Inflammatory macrophage (primary cell): ENCODE measurements around the gene NCBP1.

Experiments used
- DNase-seq, 2 donors: peaks; one replicate each; pipeline ENCODE4 v3.0.0-alpha.2; 2020 to 2022

NCBP1 gene

GRCh38 chr9:97623946-97624345 lies 9.7 kb upstream of the NCBP1 start:
- no peak for DNase-seq

GRCh38 chr9:97625620-97626019 lies 8.0 kb upstream of the NCBP1 start:
- no peak for DNase-seq

- DNase-seq = no peak
Observed at GRCh38 chr9:97627624-97628023, 6.0 kb upstream of the NCBP1 start.

DNA sequence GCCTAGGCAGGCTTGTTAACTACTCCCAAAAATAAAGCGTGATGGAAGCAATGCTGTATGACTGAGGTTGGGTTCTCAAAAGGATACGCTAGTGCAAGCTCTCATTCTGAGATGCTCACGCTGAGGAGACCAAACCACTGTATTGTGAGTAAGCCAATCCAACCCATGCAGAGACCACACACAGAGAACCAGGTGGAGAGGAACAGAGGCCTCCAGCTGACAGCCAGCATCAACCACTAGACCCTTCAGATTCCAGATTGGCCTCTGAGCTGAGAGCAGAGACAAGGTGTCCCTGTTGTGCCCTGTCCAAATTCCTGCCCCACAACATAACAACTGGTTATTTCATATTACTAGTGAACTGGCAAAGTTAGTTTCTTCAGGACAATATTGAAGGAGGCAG lies 5.0 kb upstream of the NCBP1 start:
- DNase-seq = no peak

- no peak for DNase-seq
Observed at GRCh38 chr9:97629156-97629555, 4.5 kb upstream of the NCBP1 start.

- peak in 1 of 2 donors; percentile 20 for DNase-seq
Observed at GRCh38 chr9:97630591-97630990, 3.0 kb upstream of the NCBP1 start.

DNA sequence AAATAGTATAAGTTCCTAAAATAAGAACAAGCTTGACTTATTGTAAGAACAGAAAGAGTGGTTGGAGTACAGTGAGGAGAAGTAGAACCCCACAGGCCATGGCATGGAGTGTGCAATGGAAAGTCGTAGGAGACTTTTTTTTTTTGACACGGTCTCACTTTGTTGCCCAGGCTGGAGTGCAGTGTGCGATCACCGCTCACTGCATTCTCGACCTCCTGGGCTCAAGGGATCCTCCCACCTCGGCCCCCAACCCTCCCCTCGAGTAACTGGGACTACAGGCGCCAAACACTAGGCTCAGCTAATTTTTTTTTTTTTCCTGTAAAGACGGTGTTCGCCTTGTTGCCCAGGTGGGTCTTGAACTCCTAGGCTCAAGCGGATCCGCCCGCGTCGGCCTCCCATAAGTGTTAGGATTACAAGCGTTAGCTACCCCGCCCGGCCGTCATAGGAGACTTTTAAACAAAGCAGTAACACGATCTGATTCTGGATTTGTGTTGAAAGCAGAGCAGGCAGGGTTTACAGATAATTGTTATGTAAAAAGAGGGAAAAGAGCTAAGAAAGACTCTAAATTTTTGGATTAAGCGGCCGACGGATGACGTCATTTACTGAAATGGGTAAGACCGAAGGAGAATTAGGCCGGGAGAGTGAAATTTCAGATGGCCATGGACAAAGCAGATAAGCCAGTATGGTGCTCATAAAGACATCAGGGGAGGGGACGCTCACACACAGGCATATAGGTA lies 1.2 kb upstream of the NCBP1 start:
- no peak for DNase-seq

DNA sequence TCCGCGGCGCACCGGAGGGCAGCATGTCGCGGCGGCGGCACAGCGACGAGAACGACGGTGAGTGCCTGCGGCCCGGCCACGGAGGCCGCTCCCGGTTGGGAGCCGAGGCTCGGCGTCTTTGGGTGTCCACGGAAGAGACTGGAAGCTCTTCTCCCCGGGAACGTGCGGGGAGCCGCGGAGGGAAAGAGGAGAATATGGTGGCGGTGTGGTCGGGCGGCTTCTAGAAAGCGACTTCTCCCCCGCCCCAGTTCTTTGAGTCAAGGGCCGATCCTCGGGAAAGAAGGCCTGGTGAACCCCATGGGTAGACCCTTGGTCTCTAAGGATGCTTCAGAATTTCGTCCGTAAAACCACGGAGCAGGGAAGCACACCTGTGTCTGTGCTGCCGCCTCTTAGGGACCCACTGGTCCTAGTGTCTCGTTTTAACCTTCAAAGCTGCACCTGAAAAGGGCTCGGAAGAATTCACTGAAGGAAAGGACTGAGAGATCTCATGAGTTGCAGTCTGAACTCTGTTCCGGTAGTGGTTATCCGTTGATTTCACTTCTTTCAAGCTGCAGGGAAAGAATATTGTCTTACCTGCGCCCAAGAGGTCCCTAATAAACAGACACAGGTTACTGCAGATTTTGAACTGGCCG lies 354 bp downstream of the NCBP1 start:
- no peak for DNase-seq

DNA sequence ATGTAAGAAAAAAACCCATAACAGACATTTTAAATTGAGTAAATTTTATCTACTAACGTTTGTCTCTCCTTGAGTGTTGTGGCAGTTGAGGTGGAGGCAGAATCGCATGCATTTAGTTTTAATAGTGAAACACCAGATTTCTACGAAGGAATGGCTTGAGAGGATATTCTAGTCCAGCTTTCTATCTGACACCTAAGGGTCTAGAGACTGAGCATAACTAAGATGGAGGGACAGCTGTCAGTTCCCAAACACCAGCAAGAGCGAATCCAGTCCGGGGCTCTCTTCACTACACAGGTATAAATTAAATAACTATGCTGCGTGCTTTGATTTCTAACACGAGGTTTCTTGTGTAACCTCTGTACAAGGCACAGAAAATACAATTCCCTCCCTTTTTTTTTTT lies 1.4 kb downstream of the NCBP1 start:
- DNase-seq = no peak

GRCh38 chr9:97636903-97637302 lies 3.3 kb downstream of the NCBP1 start:
- DNase-seq = no peak

DNA sequence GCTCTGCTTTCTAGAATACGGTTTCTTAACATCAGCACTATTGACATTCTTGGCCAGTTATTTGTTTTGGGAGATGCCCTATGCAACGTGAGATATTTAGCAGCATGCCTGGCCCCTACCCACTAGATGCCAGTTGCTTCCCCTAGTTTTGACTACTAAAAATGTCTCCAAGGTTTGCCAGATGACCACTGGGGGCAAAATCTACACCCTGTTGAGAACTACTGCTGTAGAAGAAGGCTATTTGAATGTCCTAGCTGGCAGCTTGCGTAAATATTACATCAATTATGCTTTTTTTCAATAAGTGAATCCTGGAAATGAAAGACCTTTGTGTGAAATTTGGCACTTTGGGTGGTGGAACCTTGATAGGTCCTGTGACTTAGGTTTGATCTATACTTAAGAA lies 5.0 kb downstream of the NCBP1 start:
- peak in 1 of 2 donors; percentile 14 for DNase-seq

DNA sequence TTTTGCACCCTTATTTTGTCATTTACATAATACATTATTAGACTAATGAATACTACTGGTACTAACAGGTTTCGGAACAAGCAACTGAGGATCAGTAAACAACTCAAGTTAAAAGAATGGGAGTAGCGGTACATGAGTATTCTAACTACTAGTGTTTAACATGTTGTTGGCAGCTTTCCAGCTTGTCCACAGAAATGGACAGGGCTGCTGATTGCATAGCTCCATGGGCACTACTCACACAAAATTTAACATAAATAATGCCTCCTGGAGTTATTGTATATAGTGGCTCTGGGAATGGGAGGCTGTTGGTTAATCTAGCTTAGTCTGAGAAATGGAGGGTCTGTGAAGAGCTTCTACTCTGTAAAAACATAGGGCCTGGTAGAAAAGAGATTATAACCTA lies 6.7 kb downstream of the NCBP1 start:
- DNase-seq = no peak

DNA sequence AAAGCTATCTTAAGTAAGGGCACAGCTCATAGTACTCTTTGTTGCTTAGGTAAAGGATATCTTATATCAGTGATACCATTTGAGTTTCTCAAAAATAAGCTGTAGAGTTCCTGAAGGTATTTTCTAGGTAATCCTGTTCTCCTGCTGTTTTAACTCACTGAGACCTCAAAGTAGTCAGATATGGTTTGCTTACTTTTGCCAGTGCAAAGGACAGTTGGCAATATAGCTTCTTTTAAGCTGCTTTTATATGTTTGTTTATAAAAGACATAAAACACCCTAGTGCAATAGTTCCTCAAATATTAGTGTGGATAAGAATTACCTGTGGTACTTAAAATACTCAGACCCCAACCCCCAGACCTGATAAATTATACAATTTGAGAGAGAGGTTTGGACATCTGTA lies 12.1 kb downstream of the NCBP1 start:
- DNase-seq = no peak

DNA sequence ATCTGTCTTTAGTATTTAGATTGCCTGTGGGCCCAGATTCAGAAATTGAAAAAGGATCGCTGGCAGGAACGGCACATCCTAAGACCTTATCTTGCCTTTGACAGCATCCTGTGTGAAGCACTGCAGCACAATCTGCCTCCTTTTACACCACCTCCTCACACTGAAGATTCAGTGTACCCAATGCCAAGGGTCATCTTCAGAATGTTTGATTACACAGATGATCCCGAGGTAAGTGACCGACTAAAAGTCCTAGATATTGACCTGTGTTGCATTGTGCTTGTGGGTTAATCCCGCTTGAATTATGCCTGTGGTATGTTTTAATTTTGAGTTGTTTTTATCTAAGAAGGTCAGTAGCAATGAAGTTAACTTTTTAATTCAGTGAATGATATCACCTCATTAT lies 14.4 kb downstream of the NCBP1 start:
- DNase-seq = no peak

GRCh38 chr9:97651646-97652045 lies 18.0 kb downstream of the NCBP1 start:
- DNase-seq = no peak

GRCh38 chr9:97658707-97659106 lies 25.1 kb downstream of the NCBP1 start:
- DNase-seq = no peak

GRCh38 chr9:97659771-97660170 lies 26.1 kb downstream of the NCBP1 start:
- no peak for DNase-seq

- peak; percentile 36 to 50 for DNase-seq
Observed at GRCh38 chr9:97660340-97660739, 26.7 kb downstream of the NCBP1 start.

- DNase-seq = no peak
Observed at GRCh38 chr9:97660847-97661246, 27.2 kb downstream of the NCBP1 start.

DNA sequence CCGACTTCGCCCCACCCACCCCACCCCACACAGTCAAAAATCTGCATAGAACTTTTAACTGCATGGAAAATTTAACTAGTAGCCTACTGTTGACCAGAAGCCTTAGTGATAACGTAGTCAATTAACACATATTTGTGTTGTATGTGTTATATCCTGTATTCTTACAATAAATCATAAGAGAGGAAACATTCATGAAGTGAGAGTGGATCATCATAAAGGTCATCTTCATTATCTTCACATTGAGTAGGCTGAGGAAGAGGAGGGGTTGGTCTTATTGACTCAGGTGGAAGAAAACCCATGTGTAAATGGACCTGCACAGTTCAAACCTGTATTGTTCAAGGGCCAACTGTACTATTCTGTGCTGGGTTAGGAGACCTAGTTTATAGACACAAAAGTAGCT lies 32.1 kb downstream of the NCBP1 start:
- no peak for DNase-seq

DNA sequence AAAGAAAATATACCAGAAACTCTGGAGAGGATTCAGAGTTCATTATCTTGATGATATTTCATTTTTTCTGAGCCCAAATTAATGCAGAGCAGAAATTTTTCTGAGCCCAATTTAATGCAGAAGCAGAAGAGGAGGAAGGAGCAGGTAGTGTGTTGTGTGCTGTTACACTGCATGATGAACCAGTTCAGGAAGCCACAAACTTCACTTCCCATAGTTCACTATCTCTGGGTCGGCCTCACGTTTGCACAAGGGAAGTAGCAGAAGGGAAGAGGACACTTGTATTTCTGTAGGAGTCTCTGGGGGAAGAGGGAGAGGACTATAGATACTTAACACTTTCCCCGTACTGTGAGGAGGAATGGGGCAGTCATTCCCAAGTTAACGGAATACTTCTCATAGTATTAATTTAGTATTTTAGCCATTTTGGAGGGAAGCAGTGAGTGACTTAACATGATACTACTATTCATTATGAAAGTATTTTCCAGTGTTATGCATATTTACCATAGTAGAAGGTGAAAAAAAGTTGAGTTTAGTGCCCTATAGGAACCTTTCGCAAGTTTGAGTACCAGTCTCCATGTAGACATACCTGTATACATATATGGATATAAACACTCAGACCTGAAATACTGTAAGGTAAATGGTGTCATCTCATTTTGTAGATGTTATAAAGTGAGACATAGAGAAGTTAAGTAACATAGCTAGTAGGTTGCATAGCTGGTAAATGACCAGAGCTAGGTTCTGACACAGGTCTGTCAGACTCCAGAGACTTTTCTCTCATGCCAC lies 33.5 kb downstream of the NCBP1 start:
- DNase-seq = peak; percentile 40 to 51

GRCh38 chr9:97668485-97668884 lies 34.9 kb downstream of the NCBP1 start:
- DNase-seq = no peak

DNA sequence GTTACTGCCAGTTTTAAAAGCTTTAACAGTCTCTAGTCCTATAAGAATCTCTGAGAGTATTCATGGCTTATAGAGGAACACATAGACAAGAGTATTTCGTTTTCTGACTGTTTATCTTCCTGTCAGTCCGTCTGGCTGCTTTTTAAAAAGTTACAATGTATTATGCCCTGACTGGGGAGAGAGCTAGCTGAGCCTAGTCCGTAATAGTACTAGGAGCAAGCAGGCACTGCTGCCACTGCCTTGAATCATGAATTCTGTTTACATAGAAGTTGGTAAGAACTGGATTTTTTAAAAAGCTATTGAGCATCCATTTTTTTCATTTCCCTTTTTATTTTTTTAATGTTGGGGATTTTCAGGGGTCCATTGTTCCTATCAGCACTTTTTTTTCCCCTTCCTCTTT lies 37.0 kb downstream of the NCBP1 start:
- DNase-seq = no peak

DNA sequence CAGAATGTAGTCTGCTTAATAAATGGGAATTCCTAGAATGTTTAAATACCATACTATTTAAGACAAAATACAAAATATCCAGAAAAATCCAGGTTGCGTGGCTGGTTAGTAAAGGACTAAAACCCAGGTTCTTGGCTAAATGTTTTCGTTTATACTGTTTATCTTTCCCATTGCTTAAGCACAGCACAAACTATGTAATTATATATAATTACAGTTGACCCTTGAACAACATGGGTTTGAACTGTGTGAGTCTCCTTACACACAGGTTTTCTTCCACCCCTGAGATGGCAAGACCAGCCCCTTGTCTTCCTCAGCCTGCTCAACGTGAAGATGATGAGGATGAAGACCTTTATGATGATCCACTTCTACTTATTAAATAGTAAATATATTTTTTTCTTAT lies 38.8 kb downstream of the NCBP1 start:
- no peak for DNase-seq
